ENCODE measurements around the gene CHST1. TPM values are rescaled to one million over a fixed set of nuclear protein-coding genes. Genes with fewer than 3 reads are reported as not detected.
A peak's percentile ranks its signal among the peaks of the same experiment; 100 is the strongest.

CHST1 gene
- total RNA-seq, 3 donors from 2014 or later, result 0.08 to 0.25 TPM; not detected in 1

DNA sequence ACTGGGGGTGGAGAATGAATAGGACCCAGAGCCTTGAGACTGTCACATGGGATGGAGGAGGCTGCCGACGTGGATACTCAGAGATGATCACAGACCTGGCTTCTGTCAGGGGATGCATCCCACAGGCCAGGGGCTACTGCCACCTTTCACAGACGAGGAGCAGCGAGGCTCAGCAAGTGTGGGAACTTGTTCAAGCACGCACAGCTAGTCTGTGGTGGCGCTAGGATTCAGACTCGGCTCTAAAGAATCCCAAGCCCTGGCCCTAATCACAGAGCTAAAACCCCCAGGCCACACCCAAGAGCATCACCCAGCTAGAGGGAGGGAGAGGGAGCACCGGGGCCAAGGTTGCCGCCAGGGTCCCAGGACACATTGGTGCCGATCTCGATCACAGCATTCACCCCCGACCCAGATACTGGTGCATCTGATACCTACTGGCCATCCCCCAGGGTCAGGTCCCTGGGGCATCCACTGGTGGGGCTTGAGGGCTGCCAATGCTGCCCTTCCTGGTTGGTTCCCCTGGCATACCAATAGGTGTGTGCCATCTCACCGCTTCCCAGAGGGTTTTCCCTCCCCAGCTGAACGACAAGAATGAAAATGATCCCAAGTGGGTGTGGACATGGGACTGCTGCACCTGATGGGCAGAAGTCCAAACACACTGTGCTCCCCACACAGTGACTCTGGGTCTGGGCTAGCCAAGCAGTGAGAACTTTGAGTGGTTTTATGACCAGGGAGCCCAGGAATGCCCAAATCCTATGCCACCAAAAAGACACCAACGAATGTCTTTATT, 6.2 kb downstream of the CHST1 start:
- H3K36me3 Mint-ChIP-seq (ENCODE audit: insufficient read depth), result no peaks in the 10 kb centered on the region
- H3K27me3 Mint-ChIP-seq (ENCODE audit: low read depth), result peaks cover 49% of the 10 kb centered on the region
- ATAC-seq (no peak), DNase-seq (no peak)
- H3K4me1 Mint-ChIP-seq (ENCODE audit: low read depth), result peaks cover 12% of the 10 kb centered on the region
- H3K4me3 Mint-ChIP-seq, result no peak overlapping the region
- no peaks in the 10 kb centered on the region for H3K9me3 Mint-ChIP-seq

GRCh38 chr11:45658292-45658991, 7.0 kb downstream of the CHST1 start:
- DNase-seq (no peak), ATAC-seq (no peak)
- Mint-ChIP-seq H3K27me3 (ENCODE audit: low read depth) (peaks cover 43% of the 10 kb centered on the region), H3K4me3 (no peak overlapping the region), H3K4me1 (ENCODE audit: low read depth) (peaks cover 10% of the 10 kb centered on the region), H3K9me3 (no peaks in the 10 kb centered on the region), H3K36me3 (ENCODE audit: insufficient read depth) (no peaks in the 10 kb centered on the region)

GRCh38 chr11:45657496-45658260, 7.7 kb downstream of the CHST1 start:
- DNase-seq (no peak), ATAC-seq (no peak)
- Mint-ChIP-seq H3K9me3 (no peaks in the 10 kb centered on the region), H3K4me3 (no peak overlapping the region), H3K4me1 (ENCODE audit: low read depth) (peaks cover 5% of the 10 kb centered on the region), H3K27me3 (ENCODE audit: low read depth) (peaks cover 35% of the 10 kb centered on the region), H3K36me3 (ENCODE audit: insufficient read depth) (no peaks in the 10 kb centered on the region)

DNA sequence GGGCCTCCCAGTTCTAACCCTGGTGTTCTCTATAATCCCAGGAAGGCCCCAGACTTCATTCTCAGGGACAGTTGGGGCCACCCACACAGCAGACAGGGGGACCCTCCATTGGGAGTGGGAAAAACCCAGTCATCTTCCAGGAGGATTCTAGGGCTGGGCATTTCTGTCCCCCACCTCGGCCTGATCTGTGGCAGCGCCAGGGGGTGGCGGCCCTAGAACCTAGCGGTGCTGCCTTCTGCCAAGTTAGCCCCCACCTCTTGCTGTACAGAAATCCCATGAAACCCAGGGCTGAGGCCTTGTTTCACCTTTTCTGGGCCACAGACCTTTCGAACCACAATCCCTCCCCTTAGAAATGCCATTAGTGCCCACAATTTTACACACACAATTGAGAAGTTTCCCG, 9.6 kb downstream of the CHST1 start:
- Mint-ChIP-seq H3K27me3 (ENCODE audit: low read depth) (peaks cover 17% of the 10 kb centered on the region), H3K36me3 (ENCODE audit: insufficient read depth) (no peaks in the 10 kb centered on the region), H3K4me3 (no peak overlapping the region), H3K4me1 (ENCODE audit: low read depth) (peaks cover 5% of the 10 kb centered on the region), H3K9me3 (no peaks in the 10 kb centered on the region)
- DNase-seq (no peak), ATAC-seq (no peak)

- peak; percentile 51 for DNase-seq
- peaks cover 5% of the 10 kb centered on the region for H3K4me1 Mint-ChIP-seq (ENCODE audit: low read depth)
- H3K36me3 Mint-ChIP-seq (ENCODE audit: insufficient read depth), result no peaks in the 10 kb centered on the region
- H3K4me3 Mint-ChIP-seq, result no peak overlapping the region
- H3K27me3 Mint-ChIP-seq (ENCODE audit: low read depth), result peaks cover 13% of the 10 kb centered on the region
- ATAC-seq, result peak; percentile 67 to 70
- H3K9me3 Mint-ChIP-seq, result no peaks in the 10 kb centered on the region
Measured at GRCh38 chr11:45655347-45655756, 10.1 kb downstream of the CHST1 start.

DNA sequence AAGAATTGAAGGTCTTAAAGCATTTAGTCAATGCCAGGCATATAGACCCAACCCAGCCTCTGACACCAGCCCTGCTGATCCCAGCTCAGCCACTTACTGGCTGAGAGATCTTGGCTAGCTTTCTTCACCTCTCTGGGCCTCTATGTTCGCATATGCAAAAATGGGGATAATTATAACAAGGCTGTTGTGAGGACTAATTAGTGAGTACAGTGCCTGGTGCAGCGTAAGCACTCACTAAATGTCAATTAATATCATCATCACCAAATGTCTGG, 10.5 kb downstream of the CHST1 start:
- peaks cover 5% of the 10 kb centered on the region for H3K4me1 Mint-ChIP-seq (ENCODE audit: low read depth)
- DNase-seq (no peak), ATAC-seq (peak in 1 of 2 donors; percentile 15)
- no peaks in the 10 kb centered on the region for H3K36me3 Mint-ChIP-seq (ENCODE audit: insufficient read depth)
- H3K9me3 Mint-ChIP-seq, result no peaks in the 10 kb centered on the region
- H3K4me3 Mint-ChIP-seq, result no peak overlapping the region
- H3K27me3 Mint-ChIP-seq (ENCODE audit: low read depth), result peaks cover 9% of the 10 kb centered on the region

- no peaks in the 10 kb centered on the region for H3K9me3 Mint-ChIP-seq
- DNase-seq (no peak), ATAC-seq (no peak)
- no peak overlapping the region for H3K4me3 Mint-ChIP-seq
- H3K4me1 Mint-ChIP-seq (ENCODE audit: low read depth), result peaks cover 5% of the 10 kb centered on the region
- H3K36me3 Mint-ChIP-seq (ENCODE audit: insufficient read depth), result no peaks in the 10 kb centered on the region
- peaks cover 3% of the 10 kb centered on the region for H3K27me3 Mint-ChIP-seq (ENCODE audit: low read depth)
Measured at GRCh38 chr11:45654231-45655011, 11.0 kb downstream of the CHST1 start.

DNA sequence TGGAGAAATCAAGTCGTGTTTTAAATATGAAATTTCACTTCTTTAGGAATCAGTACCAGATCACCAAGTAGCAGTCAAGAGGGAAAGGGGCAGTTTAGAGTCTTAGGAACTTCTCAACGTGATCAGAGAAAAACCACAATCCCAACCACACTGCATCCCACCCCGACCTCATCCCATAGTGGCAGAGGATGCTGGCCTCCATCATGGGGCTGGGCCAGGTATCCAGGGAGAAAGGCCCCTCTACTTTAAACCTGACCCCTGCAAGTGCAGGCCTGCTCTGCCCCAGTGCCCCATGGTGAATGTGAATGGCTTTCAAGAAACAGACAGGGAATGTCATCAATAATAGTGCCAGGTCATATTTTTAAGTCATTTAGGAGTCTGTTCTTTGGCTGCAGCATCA, 12.1 kb downstream of the CHST1 start:
- no peak for DNase-seq
- Mint-ChIP-seq H3K4me3 (no peak overlapping the region), H3K27me3 (ENCODE audit: low read depth) (peaks cover 3% of the 10 kb centered on the region), H3K36me3 (ENCODE audit: insufficient read depth) (no peaks in the 10 kb centered on the region), H3K4me1 (ENCODE audit: low read depth) (peaks cover 5% of the 10 kb centered on the region), H3K9me3 (no peaks in the 10 kb centered on the region)
- ATAC-seq, result no peak

- H3K9me3 Mint-ChIP-seq, result no peaks in the 10 kb centered on the region
- peaks cover 5% of the 10 kb centered on the region for H3K4me1 Mint-ChIP-seq (ENCODE audit: low read depth)
- H3K4me3 Mint-ChIP-seq, result no peak overlapping the region
- H3K36me3 Mint-ChIP-seq (ENCODE audit: insufficient read depth), result no peaks in the 10 kb centered on the region
- DNase-seq (no peak), ATAC-seq (no peak)
- H3K27me3 Mint-ChIP-seq (ENCODE audit: low read depth), result peaks cover 3% of the 10 kb centered on the region
Measured at GRCh38 chr11:45652781-45653180, 12.6 kb downstream of the CHST1 start.

DNA sequence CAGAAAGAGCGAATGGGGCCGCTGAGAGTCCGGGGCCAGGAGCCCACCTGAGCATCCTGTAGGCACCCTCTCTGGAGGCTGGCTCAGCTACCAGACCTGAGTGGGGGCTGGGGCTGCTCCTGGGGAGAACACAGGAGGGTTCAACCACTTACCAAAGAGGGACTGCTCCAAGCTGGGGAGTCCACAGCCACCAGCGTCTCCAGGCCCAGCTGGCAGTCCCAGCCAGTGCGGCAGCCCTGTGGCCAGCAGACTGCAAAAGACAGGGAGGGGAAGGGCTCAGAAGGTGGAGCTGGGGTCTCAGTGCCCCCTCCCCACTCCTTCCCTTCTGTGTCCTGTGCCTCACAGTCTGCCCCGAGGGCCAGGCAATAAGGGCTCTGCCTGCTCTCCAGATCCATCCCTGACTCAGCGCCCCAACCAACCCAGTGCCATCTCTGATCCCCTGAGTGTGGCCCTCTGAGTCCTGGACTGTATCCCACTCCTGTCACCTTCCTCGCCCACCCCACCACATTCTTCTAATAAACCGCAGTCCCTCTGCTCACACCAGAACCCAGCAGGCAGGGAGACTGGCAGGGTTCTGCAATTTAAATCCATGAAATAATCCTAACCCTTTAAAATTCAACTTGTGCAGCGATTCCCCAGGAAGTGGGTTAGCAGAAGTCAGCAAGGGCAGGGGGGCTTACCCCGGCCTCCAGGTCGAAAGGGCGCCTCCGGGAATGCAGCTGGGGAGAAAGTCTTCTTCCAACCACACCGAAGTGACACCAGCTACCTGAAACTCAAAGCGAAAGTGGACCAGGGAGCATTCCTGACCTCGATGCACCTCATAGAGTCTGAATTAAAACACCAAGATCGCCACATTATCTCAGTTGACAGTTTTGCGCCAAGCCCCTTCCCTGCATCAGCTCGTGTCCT, 13.3 kb downstream of the CHST1 start:
- H3K36me3 Mint-ChIP-seq (ENCODE audit: insufficient read depth), result no peaks in the 10 kb centered on the region
- H3K9me3 Mint-ChIP-seq, result no peaks in the 10 kb centered on the region
- no peak for ATAC-seq
- peaks cover 5% of the 10 kb centered on the region for H3K4me1 Mint-ChIP-seq (ENCODE audit: low read depth)
- peaks cover 3% of the 10 kb centered on the region for H3K27me3 Mint-ChIP-seq (ENCODE audit: low read depth)
- no peak overlapping the region for H3K4me3 Mint-ChIP-seq
- DNase-seq, result no peak

DNA sequence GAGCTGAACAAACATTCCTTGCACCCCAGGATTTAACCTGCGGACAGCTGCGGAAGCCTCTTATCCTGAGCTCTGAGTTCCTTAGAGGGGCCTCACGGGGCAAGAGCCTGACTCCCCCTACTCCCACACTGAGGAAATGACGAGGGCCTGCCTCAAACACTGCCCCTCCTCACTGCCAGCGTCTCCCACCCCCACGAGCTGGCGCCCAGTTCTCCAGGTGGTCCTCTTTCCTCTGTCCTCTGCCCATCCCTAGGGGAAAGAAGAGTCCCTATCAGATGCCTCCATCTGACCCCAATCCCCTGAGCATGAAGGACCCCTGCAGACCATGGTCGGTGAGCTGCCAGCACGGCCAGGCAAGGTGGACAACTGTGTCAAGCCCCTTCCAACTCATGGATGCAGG, 14.3 kb downstream of the CHST1 start:
- ATAC-seq, result no peak
- Mint-ChIP-seq H3K36me3 (ENCODE audit: insufficient read depth) (no peaks in the 10 kb centered on the region), H3K27me3 (ENCODE audit: low read depth) (peaks cover 4% of the 10 kb centered on the region), H3K9me3 (no peaks in the 10 kb centered on the region), H3K4me3 (no peak overlapping the region), H3K4me1 (ENCODE audit: low read depth) (peaks cover 7% of the 10 kb centered on the region)
- no peak for DNase-seq

DNA sequence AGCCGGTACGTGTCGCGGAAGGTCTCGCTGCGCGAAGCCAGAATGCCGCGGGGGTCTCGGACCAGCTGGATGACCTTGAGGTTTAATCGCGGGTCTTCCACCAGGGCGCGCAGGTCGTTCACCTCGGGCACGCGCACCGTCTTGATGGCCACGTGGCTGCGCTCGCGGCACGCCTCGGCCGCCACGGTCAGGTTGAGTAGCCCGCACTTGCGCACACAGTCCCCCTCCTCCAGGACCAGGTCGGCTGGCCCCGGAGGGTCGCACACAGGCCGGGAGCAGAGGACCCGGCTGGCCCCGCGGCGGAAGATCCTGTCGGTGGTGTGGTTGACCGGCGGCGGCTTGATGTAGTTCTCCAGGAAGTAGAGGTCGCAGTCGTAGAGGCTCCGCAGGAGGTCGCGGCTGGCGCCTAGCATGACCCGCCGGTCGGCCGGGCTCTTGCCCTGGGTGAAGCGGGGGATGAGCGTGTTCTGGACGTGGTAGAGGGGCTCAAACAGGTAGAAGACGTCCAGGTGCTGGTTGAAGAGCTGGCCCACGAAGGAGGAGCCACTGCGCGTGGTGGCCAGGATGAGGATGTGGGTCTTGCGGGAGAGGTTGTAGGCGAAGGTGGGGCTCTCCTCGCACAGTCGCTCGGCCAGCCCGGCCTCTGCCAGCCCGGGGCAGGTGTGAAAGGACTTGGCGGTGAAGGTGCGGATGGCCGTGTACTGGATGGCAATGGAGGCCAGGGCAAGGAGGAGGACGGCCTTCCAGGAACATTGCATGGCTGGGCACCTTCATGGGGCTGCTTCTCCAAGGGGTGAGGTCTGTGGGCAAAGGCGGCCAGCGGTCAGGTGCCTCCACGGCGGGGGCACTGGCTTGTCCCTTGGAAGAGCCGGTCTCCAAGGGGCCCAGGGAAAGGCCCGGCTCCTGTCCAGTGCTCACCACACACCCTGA, 15.0 kb downstream of the CHST1 start:
- no peak overlapping the region for H3K4me3 Mint-ChIP-seq
- no peaks in the 10 kb centered on the region for H3K9me3 Mint-ChIP-seq

More for the DNA sequence above, 15.0 kb downstream of the CHST1 start:
- ATAC-seq (no peak), DNase-seq (no peak)
- no peaks in the 10 kb centered on the region for H3K36me3 Mint-ChIP-seq (ENCODE audit: insufficient read depth)
- H3K27me3 Mint-ChIP-seq (ENCODE audit: low read depth), result peaks cover 2% of the 10 kb centered on the region
- peaks cover 6% of the 10 kb centered on the region for H3K4me1 Mint-ChIP-seq (ENCODE audit: low read depth)

All from activated T-cell treated with anti-CD3 and anti-CD28 coated beads, Interleukin-2, amount 50 U/mL, for 4 hours (primary cell).